Measurements from ENCODE around the gene ICAM4.

Gene ICAM4

DNA sequence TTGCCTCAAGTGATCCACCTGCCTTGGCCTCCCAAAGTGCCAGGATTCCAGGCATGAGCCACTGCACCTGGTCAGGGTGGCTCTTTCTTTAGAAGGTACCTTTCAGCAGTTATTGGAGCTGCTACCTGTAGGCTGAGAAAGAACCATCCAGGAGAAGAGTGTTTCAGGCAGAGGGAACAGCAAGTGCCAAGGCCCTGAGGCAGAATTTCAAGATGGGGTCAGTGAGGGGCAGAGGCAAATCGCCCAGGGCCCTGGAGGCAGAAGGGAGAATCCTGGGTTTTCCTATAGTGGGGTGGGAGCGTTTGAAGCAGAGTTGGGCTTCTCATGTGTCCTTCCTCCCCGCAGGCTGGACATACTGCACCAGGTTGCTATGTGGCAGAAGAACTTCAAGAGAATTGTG lies 32.5 kb upstream of the ICAM4 start:
- Histone ChIP-seq H3K9me3 (ENCODE audit: control insufficient read depth, low read length) (no peaks in the 10 kb centered on the region), H3K36me3 (ENCODE audit: control insufficient read depth, insufficient read depth, low read length) (peaks cover 44% of the 10 kb centered on the region), H3K4me3 (ENCODE audit: extremely low read depth, insufficient read depth, low read length, poor library complexity, severe bottlenecking) (no peak overlapping the region), H3K27ac (ENCODE audit: low read depth, low read length, severe bottlenecking) (no peak overlapping the region), H3K4me1 (ENCODE audit: control insufficient read depth, insufficient read depth, low read length, poor library complexity, severe bottlenecking) (peaks cover 3% of the 10 kb centered on the region)
- WGBS, 2 experiments (ENCODE audit: insufficient coverage in 2 of 2), result 90 to 100% methylated on average over 3 of the region's 3 CpGs

DNA sequence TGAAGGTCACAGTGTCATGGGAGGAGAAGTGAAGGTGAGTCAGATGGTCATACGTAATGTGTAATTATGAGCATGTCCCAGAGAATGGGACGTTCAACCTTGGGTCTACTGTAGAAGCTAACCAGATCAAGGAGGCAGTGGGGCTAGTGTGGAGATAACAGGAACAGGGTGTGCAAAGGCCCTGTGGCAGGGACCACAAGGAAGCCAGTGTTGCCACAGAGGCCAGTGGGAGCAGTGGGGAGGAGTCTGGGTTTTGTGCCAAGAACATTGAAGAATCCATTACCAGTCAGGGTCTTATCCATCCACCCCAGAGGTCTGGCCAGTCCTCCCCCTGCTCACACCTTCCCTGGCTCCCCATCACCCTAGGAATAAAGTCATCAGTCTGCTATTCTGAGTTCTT lies 31.4 kb upstream of the ICAM4 start:
- Histone ChIP-seq H3K27ac (ENCODE audit: low read depth, low read length, severe bottlenecking) (no peak overlapping the region), H3K9me3 (ENCODE audit: control insufficient read depth, low read length) (no peaks in the 10 kb centered on the region), H3K4me3 (ENCODE audit: extremely low read depth, insufficient read depth, low read length, poor library complexity, severe bottlenecking) (no peak overlapping the region), H3K36me3 (ENCODE audit: control insufficient read depth, insufficient read depth, low read length) (peaks cover 49% of the 10 kb centered on the region), H3K4me1 (ENCODE audit: control insufficient read depth, insufficient read depth, low read length, poor library complexity, severe bottlenecking) (peaks cover 3% of the 10 kb centered on the region)
- 88 to 100% methylated on average over 2 of the region's 2 CpGs for WGBS, 2 experiments (ENCODE audit: insufficient coverage in 2 of 2)

DNA sequence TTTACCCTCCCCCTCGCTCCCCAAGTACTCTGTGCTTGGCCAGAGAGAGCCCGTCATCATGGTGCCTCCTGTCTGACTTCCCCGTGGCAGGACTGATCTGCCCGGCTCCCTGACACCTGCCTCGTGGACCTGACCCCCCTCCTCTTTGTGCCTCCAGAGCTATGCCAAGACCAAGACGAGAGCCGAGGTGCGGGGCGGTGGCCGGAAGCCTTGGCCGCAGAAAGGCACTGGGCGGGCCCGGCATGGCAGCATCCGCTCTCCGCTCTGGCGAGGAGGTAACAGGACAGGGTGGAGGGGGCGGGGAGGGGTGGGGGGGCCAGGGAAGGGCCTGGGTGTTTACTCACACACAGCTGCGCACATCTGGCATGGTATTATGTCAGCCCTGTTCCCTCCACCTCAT lies 30.2 kb upstream of the ICAM4 start:
- peaks cover 3% of the 10 kb centered on the region for H3K4me1 ChIP-seq (ENCODE audit: control insufficient read depth, insufficient read depth, low read length, poor library complexity, severe bottlenecking)
- no peaks in the 10 kb centered on the region for H3K9me3 ChIP-seq (ENCODE audit: control insufficient read depth, low read length)
- H3K4me3 ChIP-seq (ENCODE audit: extremely low read depth, insufficient read depth, low read length, poor library complexity, severe bottlenecking), result no peak overlapping the region
- H3K27ac ChIP-seq (ENCODE audit: low read depth, low read length, severe bottlenecking), result no peak overlapping the region
- 89 to 93% methylated on average over 3 to 4 of the region's 18 CpGs for WGBS, 2 experiments (ENCODE audit: insufficient coverage in 2 of 2)
- peaks cover 49% of the 10 kb centered on the region for H3K36me3 ChIP-seq (ENCODE audit: control insufficient read depth, insufficient read depth, low read length)

DNA sequence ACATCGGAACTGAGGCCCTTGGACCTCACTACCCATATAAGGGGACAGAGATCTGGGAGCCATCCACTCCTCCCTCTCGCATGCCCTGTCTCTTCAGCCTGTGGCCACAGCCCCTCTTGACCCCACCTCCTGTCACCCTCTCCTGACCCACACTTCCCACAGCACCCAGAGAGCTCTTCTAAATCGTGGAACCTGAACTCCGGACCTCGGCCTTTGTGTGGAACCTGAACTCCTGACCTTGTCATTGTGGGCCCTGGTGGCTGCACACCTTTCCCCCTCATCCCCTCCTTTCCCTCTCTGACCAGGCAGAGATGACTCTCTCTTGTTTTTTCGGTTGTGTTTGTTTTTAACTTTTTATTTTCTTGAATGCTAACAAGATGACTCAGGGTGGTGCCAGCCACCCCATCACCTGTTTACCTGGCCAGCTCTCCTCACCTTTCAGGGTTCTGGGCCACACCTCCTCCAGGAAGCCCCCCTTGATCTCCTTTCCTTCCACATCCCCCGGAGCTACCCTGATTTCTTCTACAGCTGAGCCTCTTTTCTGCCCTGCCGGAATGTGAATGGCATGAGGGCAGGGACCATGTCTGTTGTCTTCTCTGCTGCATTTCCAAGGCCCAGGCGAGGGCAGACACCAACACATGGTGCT lies 29.7 kb upstream of the ICAM4 start:
- H3K36me3 ChIP-seq (ENCODE audit: control insufficient read depth, insufficient read depth, low read length), result peaks cover 49% of the 10 kb centered on the region
- 95 to 98% methylated on average over 7 to 8 of the region's 9 CpGs for whole genome bisulfite sequencing, 2 experiments (ENCODE audit: insufficient coverage in 2 of 2)
- H3K9me3 ChIP-seq (ENCODE audit: control insufficient read depth, low read length), result no peaks in the 10 kb centered on the region
- no peak overlapping the region for H3K4me3 ChIP-seq (ENCODE audit: extremely low read depth, insufficient read depth, low read length, poor library complexity, severe bottlenecking)
- peaks cover 3% of the 10 kb centered on the region for H3K4me1 ChIP-seq (ENCODE audit: control insufficient read depth, insufficient read depth, low read length, poor library complexity, severe bottlenecking)
- no peak overlapping the region for H3K27ac ChIP-seq (ENCODE audit: low read depth, low read length, severe bottlenecking)

DNA sequence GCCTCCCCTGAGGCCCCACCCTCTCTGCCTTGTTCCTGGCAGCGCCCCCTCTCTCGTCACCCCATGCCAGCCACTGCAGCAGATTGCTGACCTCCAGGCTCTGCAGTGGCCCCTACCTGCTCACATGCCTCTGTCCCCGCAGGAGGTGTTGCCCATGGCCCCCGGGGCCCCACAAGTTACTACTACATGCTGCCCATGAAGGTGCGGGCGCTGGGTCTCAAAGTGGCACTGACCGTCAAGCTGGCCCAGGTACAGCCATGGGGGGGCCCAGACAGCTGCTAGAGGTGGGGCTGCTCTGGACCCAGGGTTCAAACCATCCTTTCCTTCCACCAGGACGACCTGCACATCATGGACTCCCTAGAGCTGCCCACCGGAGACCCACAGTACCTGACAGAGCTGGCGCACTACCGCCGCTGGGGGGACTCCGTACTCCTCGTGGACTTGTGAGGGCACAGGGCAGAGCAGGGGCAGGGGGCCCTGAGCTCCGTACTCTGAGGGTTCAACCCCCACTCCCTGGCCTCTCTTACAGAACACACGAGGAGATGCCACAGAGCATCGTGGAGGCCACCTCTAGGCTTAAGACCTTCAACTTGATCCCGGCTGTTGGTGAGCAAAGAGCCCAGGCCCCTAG lies 28.6 kb upstream of the ICAM4 start:
- WGBS, 2 experiments (ENCODE audit: insufficient coverage in 2 of 2), result 93 to 96% methylated on average over 16 to 17 of the region's 18 CpGs
- peaks cover 49% of the 10 kb centered on the region for H3K36me3 ChIP-seq (ENCODE audit: control insufficient read depth, insufficient read depth, low read length)
- no peaks in the 10 kb centered on the region for H3K4me1 ChIP-seq (ENCODE audit: control insufficient read depth, insufficient read depth, low read length, poor library complexity, severe bottlenecking)
- no peak overlapping the region for H3K27ac ChIP-seq (ENCODE audit: low read depth, low read length, severe bottlenecking)
- no peaks in the 10 kb centered on the region for H3K9me3 ChIP-seq (ENCODE audit: control insufficient read depth, low read length)
- no peak overlapping the region for H3K4me3 ChIP-seq (ENCODE audit: extremely low read depth, insufficient read depth, low read length, poor library complexity, severe bottlenecking)

DNA sequence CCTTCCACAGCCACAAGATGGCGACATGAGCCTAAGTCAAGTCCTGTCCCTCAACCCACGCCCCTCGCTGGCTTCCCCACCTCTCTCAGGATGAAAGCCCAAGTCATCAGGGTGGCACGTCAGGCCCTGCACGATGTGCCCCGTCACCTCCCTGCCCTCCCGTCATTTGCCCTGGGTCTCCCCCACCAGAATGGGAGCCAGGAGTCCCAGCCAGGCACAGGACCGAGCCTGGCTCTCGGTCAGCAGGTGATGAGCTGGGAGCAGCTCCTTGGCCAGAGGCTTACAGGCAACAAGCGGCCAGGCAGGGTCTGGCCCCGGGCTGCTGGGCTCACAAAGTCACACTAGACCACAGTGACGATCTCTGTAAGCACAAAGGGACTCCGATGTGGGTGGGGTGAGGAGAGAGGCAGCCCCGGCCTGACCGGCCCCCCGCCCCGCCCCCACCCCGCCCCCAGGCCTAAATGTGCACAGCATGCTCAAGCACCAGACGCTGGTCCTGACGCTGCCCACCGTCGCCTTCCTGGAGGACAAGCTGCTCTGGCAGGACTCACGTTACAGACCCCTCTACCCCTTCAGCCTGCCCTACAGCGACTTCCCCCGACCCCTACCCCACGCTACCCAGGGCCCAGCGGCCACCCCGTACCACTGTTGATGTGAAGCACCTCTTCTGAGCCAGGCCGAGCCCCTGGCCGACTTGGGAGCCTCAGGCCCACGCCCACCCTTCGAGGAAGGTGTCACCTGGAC lies 27.4 kb upstream of the ICAM4 start:
- Histone ChIP-seq H3K4me1 (ENCODE audit: control insufficient read depth, insufficient read depth, low read length, poor library complexity, severe bottlenecking) (no peaks in the 10 kb centered on the region), H3K4me3 (ENCODE audit: extremely low read depth, insufficient read depth, low read length, poor library complexity, severe bottlenecking) (no peak overlapping the region), H3K27ac (ENCODE audit: low read depth, low read length, severe bottlenecking) (no peak overlapping the region), H3K9me3 (ENCODE audit: control insufficient read depth, low read length) (no peaks in the 10 kb centered on the region), H3K36me3 (ENCODE audit: control insufficient read depth, insufficient read depth, low read length) (peaks cover 39% of the 10 kb centered on the region)
- 62 to 71% methylated on average over 20 to 22 of the region's 32 CpGs for WGBS, 2 experiments (ENCODE audit: insufficient coverage in 2 of 2)

DNA sequence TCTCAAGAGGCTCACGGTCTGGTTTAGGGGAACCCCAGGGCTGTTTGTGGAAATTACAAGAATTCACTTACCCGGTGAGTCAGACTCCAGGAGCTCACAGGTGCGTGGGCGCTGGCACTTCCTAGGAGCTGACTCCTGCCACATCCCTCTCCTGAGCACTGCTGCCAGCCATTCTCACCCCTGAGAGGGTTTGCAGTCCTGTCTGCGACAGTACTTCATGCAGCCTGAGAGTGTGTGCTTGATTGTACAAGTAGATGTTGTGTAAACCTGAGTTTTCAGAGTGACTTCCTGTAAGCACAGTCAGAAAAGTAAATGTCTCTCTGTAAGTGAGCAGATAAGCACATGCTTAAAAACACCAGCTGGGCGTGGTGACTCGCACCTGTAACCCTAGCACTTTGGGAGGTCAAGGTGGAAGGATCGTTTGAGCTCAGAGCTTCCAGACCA lies 26.6 kb upstream of the ICAM4 start:
- Histone ChIP-seq H3K27ac (ENCODE audit: low read depth, low read length, severe bottlenecking) (no peak overlapping the region), H3K4me1 (ENCODE audit: control insufficient read depth, insufficient read depth, low read length, poor library complexity, severe bottlenecking) (no peaks in the 10 kb centered on the region), H3K9me3 (ENCODE audit: control insufficient read depth, low read length) (no peaks in the 10 kb centered on the region), H3K36me3 (ENCODE audit: control insufficient read depth, insufficient read depth, low read length) (peaks cover 31% of the 10 kb centered on the region), H3K4me3 (ENCODE audit: extremely low read depth, insufficient read depth, low read length, poor library complexity, severe bottlenecking) (no peak overlapping the region)
- WGBS, 2 experiments (ENCODE audit: insufficient coverage in 2 of 2), result 90 to 97% methylated on average over 5 of the region's 8 CpGs

DNA sequence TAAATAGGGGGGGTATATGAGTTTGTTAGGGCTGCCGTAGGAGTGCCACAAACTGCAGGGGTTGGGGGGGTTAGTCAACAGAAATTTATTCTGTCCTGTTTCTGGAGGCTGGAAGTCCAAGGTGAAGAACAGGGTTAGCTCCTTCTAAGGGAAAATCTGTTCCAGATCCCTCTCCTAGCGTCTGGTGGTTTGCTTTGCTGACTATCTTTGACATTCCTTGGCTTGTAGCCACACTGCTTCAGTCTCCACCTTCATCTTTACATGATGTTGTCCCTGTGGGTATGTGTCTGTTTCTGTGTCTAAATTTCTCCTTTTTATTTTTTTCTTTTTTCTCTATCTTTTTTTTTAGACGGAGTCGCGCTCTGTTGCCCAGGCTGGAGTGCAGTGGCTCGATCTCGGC lies 24.0 kb upstream of the ICAM4 start:
- WGBS, 2 experiments (ENCODE audit: insufficient coverage in 2 of 2), result 92 to 98% methylated on average over 6 to 7 of the region's 7 CpGs
- H3K27ac ChIP-seq (ENCODE audit: low read depth, low read length, severe bottlenecking), result no peak overlapping the region
- no peaks in the 10 kb centered on the region for H3K9me3 ChIP-seq (ENCODE audit: control insufficient read depth, low read length)
- no peak overlapping the region for H3K4me3 ChIP-seq (ENCODE audit: extremely low read depth, insufficient read depth, low read length, poor library complexity, severe bottlenecking)
- H3K36me3 ChIP-seq (ENCODE audit: control insufficient read depth, insufficient read depth, low read length), result peaks cover 16% of the 10 kb centered on the region
- no peaks in the 10 kb centered on the region for H3K4me1 ChIP-seq (ENCODE audit: control insufficient read depth, insufficient read depth, low read length, poor library complexity, severe bottlenecking)

DNA sequence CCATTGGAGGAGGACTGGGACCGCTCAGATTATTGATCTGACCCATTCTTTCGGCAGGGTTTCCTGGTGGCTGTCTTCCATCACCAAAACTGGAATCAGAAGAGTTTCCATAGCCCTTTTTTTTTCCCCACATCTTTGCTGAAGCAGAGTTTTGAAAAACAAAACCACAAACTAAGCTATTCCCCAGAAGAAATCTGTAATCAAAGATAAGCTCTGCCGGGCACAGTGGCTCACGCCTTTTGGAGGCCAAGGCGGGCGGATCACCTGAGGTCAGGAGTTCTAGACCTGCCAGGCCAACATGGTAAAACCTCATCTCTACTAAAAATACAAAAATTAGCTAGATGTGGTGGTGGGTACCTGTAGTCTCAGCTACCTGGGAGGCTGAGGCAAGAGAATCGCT lies 20.0 kb upstream of the ICAM4 start:
- 89 to 96% methylated on average over 4 to 6 of the region's 7 CpGs for WGBS, 2 experiments (ENCODE audit: insufficient coverage in 2 of 2)
- no peaks in the 10 kb centered on the region for H3K4me1 ChIP-seq (ENCODE audit: control insufficient read depth, insufficient read depth, low read length, poor library complexity, severe bottlenecking)
- no peak overlapping the region for H3K27ac ChIP-seq (ENCODE audit: low read depth, low read length, severe bottlenecking)
- H3K36me3 ChIP-seq (ENCODE audit: control insufficient read depth, insufficient read depth, low read length), result no peaks in the 10 kb centered on the region
- H3K9me3 ChIP-seq (ENCODE audit: control insufficient read depth, low read length), result no peaks in the 10 kb centered on the region
- H3K4me3 ChIP-seq (ENCODE audit: extremely low read depth, insufficient read depth, low read length, poor library complexity, severe bottlenecking), result no peak overlapping the region

DNA sequence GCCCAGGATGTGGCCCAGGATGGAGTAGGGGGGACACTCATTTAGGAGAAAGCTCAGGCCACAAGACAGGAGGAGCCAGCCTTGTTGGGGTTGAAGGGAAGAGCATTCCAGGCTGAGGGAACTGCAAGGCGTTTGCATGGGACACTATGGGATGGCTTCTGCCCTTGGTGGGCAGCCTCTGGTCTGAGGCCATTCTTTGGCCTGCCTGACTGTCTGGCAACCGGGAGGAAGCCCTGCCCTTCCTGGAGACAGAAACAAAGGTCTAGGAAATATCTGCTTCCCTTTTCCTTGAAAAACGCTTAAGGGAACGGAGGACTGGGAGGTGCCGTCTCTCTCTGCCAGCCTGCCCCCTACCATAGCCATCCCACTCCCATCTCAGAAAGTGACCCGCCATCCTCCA lies 18.7 kb upstream of the ICAM4 start:
- Histone ChIP-seq H3K4me1 (ENCODE audit: control insufficient read depth, insufficient read depth, low read length, poor library complexity, severe bottlenecking) (no peaks in the 10 kb centered on the region), H3K27ac (ENCODE audit: low read depth, low read length, severe bottlenecking) (no peak overlapping the region), H3K36me3 (ENCODE audit: control insufficient read depth, insufficient read depth, low read length) (no peaks in the 10 kb centered on the region), H3K4me3 (ENCODE audit: extremely low read depth, insufficient read depth, low read length, poor library complexity, severe bottlenecking) (no peak overlapping the region), H3K9me3 (ENCODE audit: control insufficient read depth, low read length) (no peaks in the 10 kb centered on the region)
- WGBS, 2 experiments (ENCODE audit: insufficient coverage in 2 of 2), result 70 to 78% methylated on average over 6 of the region's 6 CpGs

Data from mesodermal cell (in vitro differentiated cells).